Central memory CD4-positive, alpha-beta T cell (primary cell): ENCODE results near the gene RNASE1.
"Not testable (repeated sequence)": the region's sequence is repeated elsewhere in the genome, so short reads cannot be mapped to it uniquely, and the experiment has no call there.

ENCODE experiments used
- DNase-seq: peaks from one replicate; pipeline ENCODE4 v3.0.0; 2022

RNASE1 gene

DNA sequence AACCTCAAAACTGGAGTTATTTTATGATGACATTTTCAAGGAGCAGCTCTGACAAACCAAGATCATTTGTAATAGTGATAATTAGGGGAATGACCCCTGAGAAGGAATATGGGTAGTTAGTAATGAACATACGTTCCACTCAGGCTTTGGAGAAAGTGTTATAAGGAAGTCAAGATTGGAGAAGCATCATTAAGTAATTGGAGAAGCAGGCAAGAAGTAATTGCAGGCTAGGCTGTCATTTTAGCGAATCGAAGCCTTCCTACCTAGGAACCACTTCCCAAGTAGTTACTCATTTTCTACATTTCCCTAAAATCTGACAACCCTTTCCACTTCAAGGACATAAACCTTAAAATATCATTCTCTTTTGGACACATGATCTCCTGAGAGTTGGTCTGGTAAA lies 33.2 kb downstream of the RNASE1 start:
- DNase-seq: no peak

GRCh38 chr14:20768593-20768892 lies 34.1 kb downstream of the RNASE1 start:
- no peak for DNase-seq

- DNase-seq: no peak
Observed at GRCh38 chr14:20760950-20761349, 41.7 kb downstream of the RNASE1 start.

- not testable (repeated sequence) for DNase-seq
Observed at GRCh38 chr14:20759465-20759864, 43.2 kb downstream of the RNASE1 start.

- no peak for DNase-seq
Observed at GRCh38 chr14:20757965-20758364, 44.7 kb downstream of the RNASE1 start.

- DNase-seq: no peak
Observed at GRCh38 chr14:20755037-20755436, 47.6 kb downstream of the RNASE1 start.

GRCh38 chr14:20754308-20754707 lies 48.3 kb downstream of the RNASE1 start:
- DNase-seq: no peak

- DNase-seq: no peak
Observed at GRCh38 chr14:20751963-20752562, 50.6 kb downstream of the RNASE1 start.
